Large intestine (tissue), 3 donors: ENCODE measurements around the gene IKZF2. TPM values are rescaled to one million over a fixed set of nuclear protein-coding genes. Genes with fewer than 3 reads are reported as not detected.

Source experiments
- DNase-seq, 2 donors: peaks; one replicate each; pipeline versions ENCODE4 v3.0.0 to v3.0.0-alpha.2; 2013
- H3K27ac ChIP-seq: one replicate; pipeline ENCODE4 v1.5.1; 2013; ENCODE audit warnings: low read length
- H3K27me3 ChIP-seq: 2 replicates; pipeline ENCODE4 v1.6.1; 2013; ENCODE audit warnings: low read length; ENCODE audit not compliant: control insufficient read depth, insufficient read depth
- H3K36me3 ChIP-seq: 2 replicates; pipeline ENCODE4 v1.6.1; 2013; ENCODE audit warnings: low read length; ENCODE audit not compliant: control insufficient read depth, insufficient read depth
- H3K4me1 ChIP-seq: one replicate; pipeline ENCODE4 v1.6.1; 2013; ENCODE audit warnings: low read length; ENCODE audit not compliant: control insufficient read depth, insufficient read depth
- H3K4me3 ChIP-seq: one replicate; pipeline ENCODE4 v1.5.1; 2013; ENCODE audit warnings: low read length
- H3K9me3 ChIP-seq: one replicate; pipeline ENCODE4 v1.6.1; 2013; ENCODE audit warnings: mild to moderate bottlenecking, low read depth, low read length, moderate library complexity; ENCODE audit not compliant: control insufficient read depth
- WGBS: methylation state at CpG from one replicate; pipeline ENCODE4 v1.1.5; 2013; ENCODE audit warnings: low lambda C conversion rate; ENCODE audit not compliant: insufficient coverage; 5-methylcytosine and 5-hydroxymethylcytosine counted together
- polyA plus RNA-seq: library from polyadenylated mRNA; unstranded; fragments of 120-200 nt; gene quantifications from one replicate; pipeline ENCODE4 v1.2.1, GENCODE V29; 2013

Gene IKZF2
- polyA plus RNA-seq, 1 donor, result 3.2 TPM

- H3K27me3 ChIP-seq, result no peaks in the 10 kb centered on the region
- H3K9me3 ChIP-seq, result no peaks in the 10 kb centered on the region
- no peaks in the 10 kb centered on the region for H3K4me1 ChIP-seq
- no peak for DNase-seq
- H3K4me3 ChIP-seq, result no peak overlapping the region
- no CpG with 5 or more reads among the region's 1 CpG for WGBS
- H3K36me3 ChIP-seq, result no peaks in the 10 kb centered on the region
- H3K27ac ChIP-seq, result no peak overlapping the region
Observed at GRCh38 chr2:213172641-213173040, 21.2 kb upstream of the IKZF2 start.

- Histone ChIP-seq H3K4me1 (no peaks in the 10 kb centered on the region), H3K4me3 (no peak overlapping the region), H3K36me3 (no peaks in the 10 kb centered on the region), H3K27ac (no peak overlapping the region), H3K27me3 (no peaks in the 10 kb centered on the region), H3K9me3 (no peaks in the 10 kb centered on the region)
- DNase-seq, result no peak
- no CpG with 5 or more reads among the region's 4 CpGs for WGBS
Observed at GRCh38 chr2:213171147-213171546, 19.7 kb upstream of the IKZF2 start.

GRCh38 chr2:213167271-213167930 is 16.0 kb upstream of the IKZF2 start:
- Histone ChIP-seq H3K4me1 (no peaks in the 10 kb centered on the region), H3K4me3 (no peak overlapping the region), H3K36me3 (no peaks in the 10 kb centered on the region), H3K27ac (no peak overlapping the region), H3K9me3 (no peaks in the 10 kb centered on the region), H3K27me3 (no peaks in the 10 kb centered on the region)
- WGBS, result no CpG with 5 or more reads among the region's 2 CpGs
- no peak for DNase-seq

- Histone ChIP-seq H3K27me3 (no peaks in the 10 kb centered on the region), H3K9me3 (no peaks in the 10 kb centered on the region), H3K4me1 (no peaks in the 10 kb centered on the region), H3K27ac (no peak overlapping the region), H3K36me3 (no peaks in the 10 kb centered on the region), H3K4me3 (no peak overlapping the region)
- DNase-seq, result no peak
Observed at GRCh38 chr2:213166109-213166508, 14.7 kb upstream of the IKZF2 start.

- H3K36me3 ChIP-seq, result no peaks in the 10 kb centered on the region
- no peaks in the 10 kb centered on the region for H3K27me3 ChIP-seq
- no peak overlapping the region for H3K27ac ChIP-seq
- no peak for DNase-seq
- H3K4me3 ChIP-seq, result no peak overlapping the region
- no peaks in the 10 kb centered on the region for H3K4me1 ChIP-seq
- H3K9me3 ChIP-seq, result no peaks in the 10 kb centered on the region
Observed at GRCh38 chr2:213164263-213164662, 12.9 kb upstream of the IKZF2 start.

GRCh38 chr2:213162516-213163118 is 11.2 kb upstream of the IKZF2 start:
- H3K36me3 ChIP-seq, result no peaks in the 10 kb centered on the region
- no peak overlapping the region for H3K4me3 ChIP-seq
- no peaks in the 10 kb centered on the region for H3K9me3 ChIP-seq
- DNase-seq, result no peak
- WGBS, result 70% methylated on average over 2 of the region's 3 CpGs
- H3K27me3 ChIP-seq, result no peaks in the 10 kb centered on the region
- H3K27ac ChIP-seq, result no peak overlapping the region
- no peaks in the 10 kb centered on the region for H3K4me1 ChIP-seq

- Histone ChIP-seq H3K36me3 (no peaks in the 10 kb centered on the region), H3K9me3 (no peaks in the 10 kb centered on the region), H3K4me1 (no peaks in the 10 kb centered on the region), H3K4me3 (no peak overlapping the region), H3K27me3 (no peaks in the 10 kb centered on the region), H3K27ac (no peak overlapping the region)
- DNase-seq, result no peak
- WGBS, result 46% methylated on average over 2 of the region's 5 CpGs
Observed at GRCh38 chr2:213161759-213162515, 10.5 kb upstream of the IKZF2 start.

GRCh38 chr2:213159768-213160167 is 8.4 kb upstream of the IKZF2 start:
- H3K36me3 ChIP-seq, result no peaks in the 10 kb centered on the region
- no peaks in the 10 kb centered on the region for H3K4me1 ChIP-seq
- no peak for DNase-seq
- no peak overlapping the region for H3K4me3 ChIP-seq
- H3K27me3 ChIP-seq, result no peaks in the 10 kb centered on the region
- no peak overlapping the region for H3K27ac ChIP-seq
- 88% methylated on average over 2 of the region's 2 CpGs for WGBS
- H3K9me3 ChIP-seq, result no peaks in the 10 kb centered on the region

GRCh38 chr2:213157242-213157641 is 5.8 kb upstream of the IKZF2 start:
- WGBS, result 43% methylated on average over 1 of the region's 3 CpGs

GRCh38 chr2:213156717-213157116 is 5.3 kb upstream of the IKZF2 start:
- no peak for DNase-seq
- Histone ChIP-seq H3K36me3 (no peaks in the 10 kb centered on the region), H3K4me1 (no peaks in the 10 kb centered on the region), H3K4me3 (no peak overlapping the region), H3K27me3 (no peaks in the 10 kb centered on the region), H3K9me3 (no peaks in the 10 kb centered on the region), H3K27ac (no peak overlapping the region)
- WGBS, result 79% methylated on average over 2 of the region's 2 CpGs

More at GRCh38 chr2:213157242-213157641, 5.8 kb upstream of the IKZF2 start:
- H3K36me3 ChIP-seq, result no peaks in the 10 kb centered on the region
- H3K9me3 ChIP-seq, result no peaks in the 10 kb centered on the region
- H3K4me1 ChIP-seq, result no peaks in the 10 kb centered on the region
- H3K27ac ChIP-seq, result no peak overlapping the region
- H3K27me3 ChIP-seq, result no peaks in the 10 kb centered on the region
- DNase-seq, result no peak
- no peak overlapping the region for H3K4me3 ChIP-seq
